Ishikawa (cell line): ENCODE data around the gene RFNG.

ENCODE experiments used
- CEBPB ChIP-seq: IDR thresholded peaks from 2 replicates; pipeline ENCODE4 v1.6.1; 2012
- EGR1 ChIP-seq: IDR thresholded peaks from 2 replicates; pipeline ENCODE4 v1.6.1; 2012
- EP300 ChIP-seq: IDR thresholded peaks from 2 replicates; pipeline ENCODE4 v1.6.1; 2012; ENCODE audit warnings: borderline replicate concordance
- FOXM1 ChIP-seq: IDR thresholded peaks from 2 replicates; pipeline ENCODE4 v1.6.1; 2012; ENCODE audit warnings: low read depth, borderline replicate concordance
- MAX ChIP-seq: IDR thresholded peaks from 2 replicates; pipeline ENCODE4 v1.6.1; 2012
- RAD21 ChIP-seq: IDR thresholded peaks from 2 replicates; pipeline ENCODE4 v1.6.1; 2012; ENCODE audit warnings: low read depth
- REST ChIP-seq: IDR thresholded peaks from 2 replicates; pipeline ENCODE4 v1.6.1; 2012; ENCODE audit warnings: low read depth, mild to moderate bottlenecking
- TAF1 ChIP-seq: IDR thresholded peaks from 2 replicates; pipeline ENCODE4 v1.6.1; 2012; ENCODE audit warnings: low read depth, mild to moderate bottlenecking
- YY1 ChIP-seq: IDR thresholded peaks from 2 replicates; pipeline ENCODE4 v1.6.1; 2012; ENCODE audit warnings: low read depth

GRCh38 chr17:82085931-82086764 lies 34.5 kb upstream of the RFNG start:
- TF ChIP-seq CEBPB (no peak), MAX (no peak), EP300 (no peak), REST (no peak), TAF1 (no peak), FOXM1 (no peak), EGR1 (no peak), YY1 (no peak), RAD21 (no peak)
